GM23248 (cell line): ENCODE results near the gene CGNL1. TPM values are rescaled to one million over a fixed set of nuclear protein-coding genes. Genes with fewer than 3 reads are reported as not detected.

Experiments used
- DNase-seq: peaks from one replicate; pipeline ENCODE4 v3.0.0-alpha.2; 2015
- H2AFZ ChIP-seq: fragments of 200-600 bp; sonication (generic); 2 replicates; pipeline ENCODE4 v1.6.1; 2016; ENCODE audit warnings: antibody characterized with exemption
- H3F3A ChIP-seq: fragments of 200-600 bp; sonication (generic); 2 replicates; pipeline ENCODE4 v1.6.1; 2016; ENCODE audit warnings: mild to moderate bottlenecking, antibody characterized with exemption, mixed run types; ENCODE audit not compliant: insufficient read depth
- H3K27ac ChIP-seq: fragments of 200-600 bp; sonication (generic); 2 replicates; pipeline ENCODE4 v1.5.1; 2016; ENCODE audit warnings: mild to moderate bottlenecking
- H3K27me3 ChIP-seq: fragments of 200-600 bp; sonication (generic); replicated peaks from 2 replicates; pipeline ENCODE4 v1.6.1; 2016; ENCODE audit warnings: mild to moderate bottlenecking; ENCODE audit not compliant: insufficient read depth
- H3K36me3 ChIP-seq: fragments of 200-600 bp; sonication (generic); 2 replicates; pipeline ENCODE4 v1.6.1; 2016; ENCODE audit warnings: low read depth, mild to moderate bottlenecking
- H3K4me1 ChIP-seq: fragments of 200-600 bp; sonication (generic); 2 replicates; pipeline ENCODE4 v1.6.1; 2016; ENCODE audit warnings: mild to moderate bottlenecking; ENCODE audit not compliant: insufficient read depth
- H3K4me2 ChIP-seq: fragments of 200-600 bp; sonication (generic); one replicate; pipeline ENCODE4 v1.6.1; 2016; ENCODE audit warnings: mild to moderate bottlenecking; ENCODE audit not compliant: unreplicated experiment
- H3K4me3 ChIP-seq: fragments of 200-600 bp; sonication (generic); 2 replicates; pipeline ENCODE4 v1.5.1; 2016; ENCODE audit warnings: mild to moderate bottlenecking
- H3K79me2 ChIP-seq: fragments of 200-600 bp; sonication (generic); 2 replicates; pipeline ENCODE4 v1.6.1; 2016; ENCODE audit warnings: mild to moderate bottlenecking; ENCODE audit not compliant: insufficient read depth
- H3K9ac ChIP-seq: fragments of 200-600 bp; sonication (generic); 2 replicates; pipeline ENCODE4 v1.6.1; 2016; ENCODE audit warnings: mild to moderate bottlenecking
- H3K9me2 ChIP-seq: fragments of 200-600 bp; sonication (generic); 2 replicates; pipeline ENCODE4 v1.6.1; 2016; ENCODE audit warnings: mixed run types, mild to moderate bottlenecking, moderate library complexity; ENCODE audit not compliant: insufficient read depth
- H3K9me3 ChIP-seq: fragments of 200-600 bp; sonication (generic); one replicate; pipeline ENCODE4 v1.6.1; 2017; ENCODE audit warnings: low read depth
- H4K20me1 ChIP-seq: fragments of 200-600 bp; sonication (generic); 2 replicates; pipeline ENCODE4 v1.6.0; 2016; ENCODE audit not compliant: insufficient read depth
- EZH2 ChIP-seq: fragments of 200-600 bp; sonication (generic); IDR thresholded peaks from 2 replicates; pipeline ENCODE4 v1.6.1; 2018; ENCODE audit warnings: antibody characterized with exemption, mild to moderate bottlenecking; ENCODE audit not compliant: insufficient read depth, poor library complexity, severe bottlenecking
- EZH2phosphoT487 ChIP-seq: fragments of 200-600 bp; sonication (generic); IDR thresholded peaks from 2 replicates; pipeline ENCODE4 v1.6.1; 2018; ENCODE audit warnings: antibody characterized with exemption, moderate library complexity, mild to moderate bottlenecking, low read depth; ENCODE audit not compliant: insufficient read depth
- WGBS, 2 experiments: methylation state at CpG; one replicate each; pipeline ENCODE4 v1.1.6; 2015 to 2017; ENCODE audit warnings: low lambda C conversion rate in 2 of 2, low coverage in 1 of 2; ENCODE audit errors: missing lambda C conversion rate in 2 of 2; 5-methylcytosine and 5-hydroxymethylcytosine counted together
- in situ Hi-C: fragments of 300-500 bp; cut with MboI; formaldehyde crosslinking; loops from 2 replicates; pipeline ENCODE4 v1.15.0; 2020
- polyA plus RNA-seq: library from polyadenylated mRNA; unstranded; fragments of >200 nt; fragmentation: Nextera tagmentation; extraction: Ambion mirVana; gene quantifications from 2 replicates; pipeline ENCODE4 v1.2.1, GENCODE V29; 2016
- total RNA-seq: library from RNA; depleted of rRNA; stranded (reverse); fragments of >200 nt; shearing (Covaris generic); gene quantifications from 2 replicates; pipeline ENCODE4 v1.2.3, GENCODE V29; 2014

Gene CGNL1
- total and polyA plus RNA-seq, 2 experiments from 2014 or later, result 0.11 TPM

DNA sequence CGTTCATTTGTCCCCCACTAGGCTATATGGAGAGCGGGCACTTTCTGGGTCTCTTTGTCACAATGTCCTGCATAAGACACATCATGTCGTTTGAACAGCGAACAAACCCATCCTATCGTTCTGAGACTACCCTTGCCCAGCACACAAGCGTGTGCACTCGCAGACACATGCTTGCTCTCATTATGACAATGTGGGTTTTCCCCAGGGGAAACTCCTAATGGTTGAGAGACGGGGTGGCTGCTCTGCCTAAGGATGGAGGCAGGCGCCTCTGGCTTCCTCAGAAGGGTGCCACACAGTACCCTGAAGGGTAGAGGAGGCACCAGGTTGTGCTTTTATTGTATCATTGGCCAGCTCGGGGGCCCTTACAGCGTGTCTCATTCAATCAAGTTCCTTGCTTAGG, 164.4 kb downstream of the CGNL1 start:
- in situ Hi-C loops, result loop anchor here (25.0 kb wide), 1 partner anchor 1053 kb away; no protein-coding TSS in a partner anchor
- H3K27ac ChIP-seq, result no peak overlapping the region
- WGBS, 2 experiments, result 93 to 95% methylated on average over 11 of the region's 11 CpGs

DNA sequence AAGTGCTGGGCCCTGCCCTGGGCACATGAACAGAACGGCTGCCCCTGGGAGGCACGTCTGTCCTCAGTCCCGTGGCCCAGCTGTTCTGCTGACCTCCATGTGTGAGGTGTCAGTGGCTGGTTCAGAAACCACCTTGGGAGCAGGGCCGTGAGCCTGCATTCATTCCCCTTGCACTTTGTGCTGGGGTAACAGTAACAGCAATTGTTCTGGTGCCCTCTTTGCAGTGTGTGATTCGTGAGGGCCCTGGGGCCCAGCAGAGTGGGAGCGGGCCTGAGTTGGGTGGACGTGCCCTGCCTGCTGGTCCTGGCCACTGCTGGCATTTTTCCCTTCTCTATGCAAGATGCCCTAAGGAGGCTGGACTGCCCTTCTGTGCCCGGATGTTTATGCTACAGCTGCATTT, 165.0 kb downstream of the CGNL1 start:
- no peaks in the 10 kb centered on the region for H3K9me3 ChIP-seq
- no peaks in the 10 kb centered on the region for H3F3A ChIP-seq
- H3K4me2 ChIP-seq, result no peak overlapping the region
- no peak overlapping the region for H3K9ac ChIP-seq
- TF ChIP-seq EZH2phosphoT487 (no peak), EZH2 (no peak)
- no peaks in the 10 kb centered on the region for H3K9me2 ChIP-seq
- no peak overlapping the region for H3K27ac ChIP-seq
- 75 to 77% methylated on average over 8 of the region's 8 CpGs for WGBS, 2 experiments
- no peaks in the 10 kb centered on the region for H3K79me2 ChIP-seq
- H4K20me1 ChIP-seq, result no peaks in the 10 kb centered on the region
- no peak for DNase-seq
- H3K4me3 ChIP-seq, result no peak overlapping the region
- H3K4me1 ChIP-seq, result peaks cover 14% of the 10 kb centered on the region
- no peaks in the 10 kb centered on the region for H3K36me3 ChIP-seq
- in situ Hi-C loops, result loop anchor here (25.0 kb wide), 1 partner anchor 1054 kb away; no protein-coding TSS in a partner anchor
- no peaks in the 10 kb centered on the region; the same call in none of the 2 replicates for H3K27me3 ChIP-seq
- H2AFZ ChIP-seq, result no peak overlapping the region

More for the DNA sequence above, 164.4 kb downstream of the CGNL1 start:
- H3K36me3 ChIP-seq, result no peaks in the 10 kb centered on the region
- H4K20me1 ChIP-seq, result no peaks in the 10 kb centered on the region
- H3K4me2 ChIP-seq, result no peak overlapping the region
- no peaks in the 10 kb centered on the region; the same call in none of the 2 replicates for H3K27me3 ChIP-seq
- no peak for DNase-seq
- no peaks in the 10 kb centered on the region for H3K9me3 ChIP-seq
- H2AFZ ChIP-seq, result no peak overlapping the region
- TF ChIP-seq EZH2, result no peak
- no peak for TF ChIP-seq EZH2phosphoT487
- H3K9ac ChIP-seq, result no peak overlapping the region
- H3K4me3 ChIP-seq, result no peak overlapping the region
- H3K79me2 ChIP-seq, result no peaks in the 10 kb centered on the region
- H3F3A ChIP-seq, result no peaks in the 10 kb centered on the region
- H3K9me2 ChIP-seq, result no peaks in the 10 kb centered on the region
- peaks cover 14% of the 10 kb centered on the region for H3K4me1 ChIP-seq

DNA sequence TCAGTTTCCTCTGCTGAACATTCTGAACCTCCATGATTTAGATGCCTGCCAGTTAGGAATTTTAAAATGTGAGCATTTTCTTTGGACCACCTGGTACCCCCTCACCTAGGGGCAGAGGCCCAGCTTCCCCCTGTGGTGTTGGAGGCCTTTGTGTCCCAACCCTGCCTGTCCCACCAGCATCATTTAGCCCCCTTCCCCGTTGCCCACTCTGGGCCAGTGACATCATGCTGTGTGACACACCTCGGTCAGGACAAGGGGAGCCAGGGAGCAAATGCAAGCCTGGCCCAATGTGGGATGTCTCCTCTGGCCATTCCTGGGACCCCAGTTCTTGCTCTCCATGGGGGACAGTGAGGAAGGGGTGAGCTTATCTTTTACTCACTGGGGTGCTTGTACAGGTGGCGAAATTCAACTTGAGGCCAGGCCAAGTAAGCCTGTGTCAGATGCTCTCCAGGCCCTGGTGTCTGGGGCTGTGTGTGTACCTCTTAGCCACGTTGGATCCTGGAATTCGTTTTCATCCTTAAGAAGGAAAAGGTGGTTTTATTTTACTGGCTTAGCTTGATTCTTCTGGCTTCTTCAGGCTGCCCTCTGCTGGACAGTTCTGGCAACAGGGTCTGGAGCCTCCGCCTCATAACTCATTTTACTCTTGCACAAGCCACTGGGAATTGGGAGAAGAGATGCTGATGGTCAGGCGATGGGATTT, 165.7 kb downstream of the CGNL1 start:
- no peaks in the 10 kb centered on the region for H4K20me1 ChIP-seq
- in situ Hi-C loops, result loop anchor here (25.0 kb wide), 1 partner anchor 1055 kb away; no protein-coding TSS in a partner anchor
- H3K4me3 ChIP-seq, result no peak overlapping the region
- H3K9me3 ChIP-seq, result no peaks in the 10 kb centered on the region
- H3K9ac ChIP-seq, result no peak overlapping the region
- H3K79me2 ChIP-seq, result no peaks in the 10 kb centered on the region
- WGBS, 2 experiments, result 29 to 32% methylated on average over 7 of the region's 7 CpGs
- H3K27ac ChIP-seq, result no peak overlapping the region
- no peak overlapping the region for H3K4me2 ChIP-seq
- TF ChIP-seq EZH2phosphoT487, result no peak
- no peak for TF ChIP-seq EZH2
- H2AFZ ChIP-seq, result no peak overlapping the region
- H3K36me3 ChIP-seq, result no peaks in the 10 kb centered on the region
- H3K4me1 ChIP-seq, result peaks cover 10% of the 10 kb centered on the region
- H3K9me2 ChIP-seq, result no peaks in the 10 kb centered on the region
- peak; percentile 85 for DNase-seq
- H3K27me3 ChIP-seq, result no peaks in the 10 kb centered on the region; the same call in none of the 2 replicates
- no peaks in the 10 kb centered on the region for H3F3A ChIP-seq

DNA sequence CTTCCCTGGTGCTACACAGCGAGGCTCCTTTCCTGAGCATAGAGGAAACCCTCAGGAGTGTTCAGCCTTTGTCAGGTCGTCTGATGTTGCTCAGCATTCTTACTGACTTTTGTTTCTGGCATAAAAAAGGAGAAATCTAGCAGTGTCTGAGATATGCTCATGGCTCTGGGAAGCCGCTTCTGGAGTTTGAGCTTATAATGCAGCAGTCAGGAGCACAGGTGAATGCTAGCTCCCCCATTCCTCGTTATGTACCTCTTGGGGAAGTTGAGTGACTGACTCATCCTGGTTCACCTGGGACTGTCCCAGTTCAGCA, 166.2 kb downstream of the CGNL1 start:
- Histone ChIP-seq H4K20me1 (no peaks in the 10 kb centered on the region), H3K27me3 (no peaks in the 10 kb centered on the region; the same call in none of the 2 replicates), H3K4me1 (peaks cover 5% of the 10 kb centered on the region), H3K36me3 (no peaks in the 10 kb centered on the region), H3K4me2 (no peak overlapping the region), H3F3A (no peaks in the 10 kb centered on the region), H3K9me2 (no peaks in the 10 kb centered on the region), H3K79me2 (no peaks in the 10 kb centered on the region), H3K27ac (no peak overlapping the region), H3K9ac (no peak overlapping the region), H2AFZ (no peak overlapping the region), H3K9me3 (no peaks in the 10 kb centered on the region), H3K4me3 (no peak overlapping the region)
- WGBS, 2 experiments, result 16 to 18% methylated on average over 4 of the region's 4 CpGs
- no peak for DNase-seq
- in situ Hi-C loops, result loop anchor here (25.0 kb wide), 1 partner anchor 1055 kb away; no protein-coding TSS in a partner anchor
- no peak for TF ChIP-seq EZH2phosphoT487
- no peak for TF ChIP-seq EZH2
